SK-N-SH treated with all-trans-retinoic acid at 6 μM for 48 hours (cell line): ENCODE data around the gene NLRP13.

Source experiments
- ATAC-seq: fragments of 200-7000 bp; cut with Tn5 transposase; 3 replicates; pipeline ENCODE4 v1.9.1; 2020; ENCODE audit warnings: mild to moderate bottlenecking, moderate library complexity
- ARNTL ChIP-seq: fragments of 450-650 bp; formaldehyde crosslinking; IDR thresholded peaks from 2 replicates; pipeline ENCODE4 v1.5.0; 2020; ENCODE audit warnings: low read depth, mild to moderate bottlenecking, moderate library complexity, borderline replicate concordance
- BACH2 ChIP-seq: fragments of 250-450 bp; sonication (Bioruptor Pico); IDR thresholded peaks from 2 replicates; pipeline ENCODE4 v1.9.0; 2021; ENCODE audit warnings: mild to moderate bottlenecking, borderline replicate concordance
- CSDC2 ChIP-seq: fragments of 250-450 bp; sonication (Bioruptor Pico); IDR thresholded peaks from 2 replicates; pipeline ENCODE4 v1.5.0; 2020; ENCODE audit warnings: mild to moderate bottlenecking, moderate library complexity
- GLIS3 ChIP-seq: fragments of 250-450 bp; sonication (Bioruptor Pico); IDR thresholded peaks from 2 replicates; pipeline ENCODE4 v1.5.0; 2020; ENCODE audit warnings: mild to moderate bottlenecking, moderate library complexity
- ISL1 ChIP-seq: fragments of 250-450 bp; sonication (Bioruptor Pico); IDR thresholded peaks from 2 replicates; pipeline ENCODE4 v2.1.2; 2022; ENCODE audit warnings: mild to moderate bottlenecking, moderate library complexity
- OSR1 ChIP-seq: fragments of 250-450 bp; sonication (Bioruptor Pico); IDR thresholded peaks from 2 replicates; pipeline ENCODE4 v1.8.0; 2022; ENCODE audit warnings: moderate library complexity, mild to moderate bottlenecking, inconsistent platforms
- PATZ1 ChIP-seq: fragments of 250-450 bp; sonication (Bioruptor Pico); IDR thresholded peaks from 2 replicates; pipeline ENCODE4 v1.8.0; 2020; ENCODE audit warnings: mild to moderate bottlenecking, moderate library complexity, borderline replicate concordance
- POU6F1 ChIP-seq: fragments of 250-450 bp; sonication (Bioruptor Pico); IDR thresholded peaks from 2 replicates; pipeline ENCODE4 v1.8.0; 2021; ENCODE audit warnings: low read depth, mild to moderate bottlenecking, moderate library complexity, borderline replicate concordance
- PPARA ChIP-seq: fragments of 250-450 bp; sonication (Bioruptor Pico); IDR thresholded peaks from 2 replicates; pipeline ENCODE4 v1.5.0; 2020; ENCODE audit warnings: mild to moderate bottlenecking, borderline replicate concordance
- RARB ChIP-seq: fragments of 250-450 bp; sonication (Bioruptor Pico); IDR thresholded peaks from 2 replicates; pipeline ENCODE4 v1.8.0; 2021; ENCODE audit warnings: mild to moderate bottlenecking, moderate library complexity
- SNAI2 ChIP-seq: fragments of 250-450 bp; sonication (Bioruptor Pico); IDR thresholded peaks from 2 replicates; pipeline ENCODE4 v1.5.0; 2020; ENCODE audit warnings: mild to moderate bottlenecking, moderate library complexity
- TCF4 ChIP-seq: fragments of 250-450 bp; sonication (Bioruptor Pico); IDR thresholded peaks from 2 replicates; pipeline ENCODE4 v1.8.0; 2021; ENCODE audit warnings: mild to moderate bottlenecking, moderate library complexity, borderline replicate concordance
- TOX ChIP-seq: fragments of 250-450 bp; sonication (Bioruptor Pico); IDR thresholded peaks from 2 replicates; pipeline ENCODE4 v1.8.0; 2021; ENCODE audit warnings: mild to moderate bottlenecking, moderate library complexity, borderline replicate concordance
- TSHZ2 ChIP-seq: fragments of 250-450 bp; sonication (Bioruptor Pico); IDR thresholded peaks from 2 replicates; pipeline ENCODE4 v1.5.0; 2020; ENCODE audit warnings: mild to moderate bottlenecking, moderate library complexity
- ZC3H10 ChIP-seq: fragments of 250-450 bp; sonication (Bioruptor Pico); IDR thresholded peaks from 2 replicates; pipeline ENCODE4 v1.5.1; 2021; ENCODE audit warnings: mild to moderate bottlenecking, moderate library complexity
- ZFP3 ChIP-seq: fragments of 250-450 bp; sonication (Bioruptor Pico); IDR thresholded peaks from 2 replicates; pipeline ENCODE4 v1.5.0; 2020; ENCODE audit warnings: mild to moderate bottlenecking, moderate library complexity
- ZFP30 ChIP-seq: fragments of 450-650 bp; formaldehyde crosslinking; IDR thresholded peaks from 2 replicates; pipeline ENCODE4 v1.5.0; 2022; ENCODE audit warnings: mild to moderate bottlenecking, moderate library complexity
- ZNF565 ChIP-seq: fragments of 450-650 bp; formaldehyde crosslinking; conservative IDR thresholded peaks from 2 replicates; pipeline ENCODE4 v1.5.0; 2020; ENCODE audit warnings: low read depth, mild to moderate bottlenecking, moderate library complexity
- ZNF70 ChIP-seq: fragments of 450-650 bp; formaldehyde crosslinking; IDR thresholded peaks from 2 replicates; pipeline ENCODE4 v1.5.0; 2020; ENCODE audit warnings: mild to moderate bottlenecking, moderate library complexity
- ZNF8 ChIP-seq: fragments of 450-650 bp; formaldehyde crosslinking; IDR thresholded peaks from 2 replicates; pipeline ENCODE4 v1.5.0; 2020; ENCODE audit warnings: mild to moderate bottlenecking, moderate library complexity
- TF ChIP-seq, protein P1 (sequence below): fragments of 250-450 bp; sonication (Bioruptor Pico); IDR thresholded peaks from 2 replicates; pipeline ENCODE4 v1.5.1; 2020; ENCODE audit warnings: low read depth, mild to moderate bottlenecking, moderate library complexity

NLRP13 gene, protein sequence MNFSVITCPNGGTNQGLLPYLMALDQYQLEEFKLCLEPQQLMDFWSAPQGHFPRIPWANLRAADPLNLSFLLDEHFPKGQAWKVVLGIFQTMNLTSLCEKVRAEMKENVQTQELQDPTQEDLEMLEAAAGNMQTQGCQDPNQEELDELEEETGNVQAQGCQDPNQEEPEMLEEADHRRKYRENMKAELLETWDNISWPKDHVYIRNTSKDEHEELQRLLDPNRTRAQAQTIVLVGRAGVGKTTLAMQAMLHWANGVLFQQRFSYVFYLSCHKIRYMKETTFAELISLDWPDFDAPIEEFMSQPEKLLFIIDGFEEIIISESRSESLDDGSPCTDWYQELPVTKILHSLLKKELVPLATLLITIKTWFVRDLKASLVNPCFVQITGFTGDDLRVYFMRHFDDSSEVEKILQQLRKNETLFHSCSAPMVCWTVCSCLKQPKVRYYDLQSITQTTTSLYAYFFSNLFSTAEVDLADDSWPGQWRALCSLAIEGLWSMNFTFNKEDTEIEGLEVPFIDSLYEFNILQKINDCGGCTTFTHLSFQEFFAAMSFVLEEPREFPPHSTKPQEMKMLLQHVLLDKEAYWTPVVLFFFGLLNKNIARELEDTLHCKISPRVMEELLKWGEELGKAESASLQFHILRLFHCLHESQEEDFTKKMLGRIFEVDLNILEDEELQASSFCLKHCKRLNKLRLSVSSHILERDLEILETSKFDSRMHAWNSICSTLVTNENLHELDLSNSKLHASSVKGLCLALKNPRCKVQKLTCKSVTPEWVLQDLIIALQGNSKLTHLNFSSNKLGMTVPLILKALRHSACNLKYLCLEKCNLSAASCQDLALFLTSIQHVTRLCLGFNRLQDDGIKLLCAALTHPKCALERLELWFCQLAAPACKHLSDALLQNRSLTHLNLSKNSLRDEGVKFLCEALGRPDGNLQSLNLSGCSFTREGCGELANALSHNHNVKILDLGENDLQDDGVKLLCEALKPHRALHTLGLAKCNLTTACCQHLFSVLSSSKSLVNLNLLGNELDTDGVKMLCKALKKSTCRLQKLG

DNA sequence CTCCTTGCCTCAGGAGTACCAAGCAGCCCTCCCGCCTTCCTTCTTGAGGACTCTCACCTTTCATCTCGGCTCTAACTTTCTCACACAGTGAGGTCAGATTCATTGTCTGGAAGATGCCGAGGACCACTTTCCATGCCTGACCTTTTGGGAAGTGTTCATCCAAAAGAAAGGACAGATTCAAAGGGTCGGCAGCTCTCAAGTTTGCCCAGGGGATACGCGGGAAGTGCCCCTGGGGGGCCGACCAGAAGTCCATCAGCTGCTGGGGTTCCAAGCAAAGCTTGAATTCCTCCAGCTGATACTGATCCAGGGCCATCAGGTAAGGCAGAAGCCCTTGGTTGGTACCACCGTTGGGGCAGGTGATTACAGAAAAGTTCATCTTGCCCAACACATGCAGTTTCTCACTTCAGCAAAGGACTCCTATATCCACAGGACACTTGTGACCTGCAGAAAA, at the start of gene NLRP13:
TSS of gene NLRP13 (minus strand) at position 401 of the 451 bp plus-strand sequence. CDS start at position 376, 25 bp downstream.
- ATAC-seq = no peak
- no peak for TF ChIP-seq ISL1 (CRISPR knock-in tag)
- TF ChIP-seq TOX (CRISPR knock-in tag) = no peak
- no peak for TF ChIP-seq ZFP3 (CRISPR knock-in tag)
- TF ChIP-seq ZNF565 = no peak
- no peak for TF ChIP-seq BACH2 (CRISPR knock-in tag)
- TF ChIP-seq PATZ1 (CRISPR knock-in tag) = no peak
- TF ChIP-seq POU6F1 (CRISPR knock-in tag) = no peak
- TF ChIP-seq ARNTL (CRISPR knock-in tag) = no peak
- TF ChIP-seq OSR1 (CRISPR knock-in tag) = no peak
- no peak for TF ChIP-seq ZNF70 (CRISPR knock-in tag)
- TF ChIP-seq ZFP30 (CRISPR knock-in tag) = no peak
- no peak for TF ChIP-seq ZC3H10 (CRISPR knock-in tag)
- TF ChIP-seq CSDC2 (CRISPR knock-in tag) = no peak
- TF ChIP-seq TCF4 = no peak
- TF ChIP-seq PPARA (CRISPR knock-in tag) = no peak

GRCh38 chr19:55980415-55980814, 48.3 kb upstream of the NLRP13 start:
- ATAC-seq = no peak
- TF ChIP-seq TCF4 = no peak
- TF ChIP-seq, protein P1, sequence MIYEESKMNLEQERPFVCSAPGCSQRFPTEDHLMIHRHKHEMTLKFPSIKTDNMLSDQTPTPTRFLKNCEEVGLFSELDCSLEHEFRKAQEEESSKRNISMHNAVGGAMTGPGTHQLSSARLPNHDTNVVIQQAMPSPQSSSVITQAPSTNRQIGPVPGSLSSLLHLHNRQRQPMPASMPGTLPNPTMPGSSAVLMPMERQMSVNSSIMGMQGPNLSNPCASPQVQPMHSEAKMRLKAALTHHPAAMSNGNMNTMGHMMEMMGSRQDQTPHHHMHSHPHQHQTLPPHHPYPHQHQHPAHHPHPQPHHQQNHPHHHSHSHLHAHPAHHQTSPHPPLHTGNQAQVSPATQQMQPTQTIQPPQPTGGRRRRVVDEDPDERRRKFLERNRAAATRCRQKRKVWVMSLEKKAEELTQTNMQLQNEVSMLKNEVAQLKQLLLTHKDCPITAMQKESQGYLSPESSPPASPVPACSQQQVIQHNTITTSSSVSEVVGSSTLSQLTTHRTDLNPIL (CRISPR knock-in tag) = no peak
- TF ChIP-seq OSR1 (CRISPR knock-in tag) = no peak
- no peak for TF ChIP-seq ZC3H10 (CRISPR knock-in tag)
- TF ChIP-seq PPARA (CRISPR knock-in tag) = no peak
- TF ChIP-seq ZNF70 (CRISPR knock-in tag) = no peak
- no peak for TF ChIP-seq ARNTL (CRISPR knock-in tag)
- no peak for TF ChIP-seq SNAI2 (CRISPR knock-in tag)
- no peak for TF ChIP-seq ZNF565
- TF ChIP-seq ISL1 (CRISPR knock-in tag) = no peak
- TF ChIP-seq BACH2 (CRISPR knock-in tag) = no peak
- TF ChIP-seq GLIS3 = no peak
- TF ChIP-seq CSDC2 (CRISPR knock-in tag) = no peak
- TF ChIP-seq ZFP3 (CRISPR knock-in tag) = no peak
- TF ChIP-seq ZFP30 (CRISPR knock-in tag) = no peak

GRCh38 chr19:55973982-55974381, 41.8 kb upstream of the NLRP13 start:
- ATAC-seq = no peak
- TF ChIP-seq ISL1 (CRISPR knock-in tag) (no peak), ZNF70 (CRISPR knock-in tag) (no peak), PPARA (CRISPR knock-in tag) (no peak), TSHZ2 (CRISPR knock-in tag) (no peak), OSR1 (CRISPR knock-in tag) (no peak), TOX (CRISPR knock-in tag) (no peak), ARNTL (CRISPR knock-in tag) (no peak), ZNF8 (CRISPR knock-in tag) (no peak), RARB (CRISPR knock-in tag) (no peak), PATZ1 (CRISPR knock-in tag) (no peak), ZNF565 (no peak), TCF4 (no peak)
- TF ChIP-seq, protein P1 (CRISPR knock-in tag) = no peak
